Peyer's patch (tissue), 4 donors: Measurements from ENCODE around the gene DAPP1. TPM values are rescaled to one million over a fixed set of nuclear protein-coding genes. Genes with fewer than 3 reads are reported as not detected.

Experiments used
- DNase-seq, 3 donors: peaks; one replicate each; pipeline ENCODE4 v3.0.0-alpha.2; 2017 to 2019
- H3K27ac ChIP-seq, 4 donors: fragments of 200-600 bp; sonication (generic); one replicate each; pipeline ENCODE4 v1.5.1; 2016 to 2019
- H3K27me3 ChIP-seq, 2 donors: fragments of 200-600 bp; sonication (generic); one replicate each; pipeline ENCODE4 v1.5.1; 2019
- H3K36me3 ChIP-seq, 3 donors: fragments of 200-600 bp; sonication (generic); one replicate each; pipeline ENCODE4 v1.5.1; 2016 to 2019
- H3K4me1 ChIP-seq, 4 donors: fragments of 200-600 bp; sonication (generic); one replicate each; pipeline ENCODE4 v1.5.1; 2016 to 2019
- H3K4me3 ChIP-seq, 4 donors: fragments of 200-600 bp; sonication (generic); 1 replicate in 3 of 4; 2 replicates in 1 of 4; pipeline ENCODE4 v1.5.1; 2016 to 2019; ENCODE audit warnings: mild to moderate bottlenecking in 1 of 4
- H3K9me3 ChIP-seq, 4 donors: fragments of 200-600 bp; sonication (generic); one replicate each; pipeline ENCODE4 v1.5.1; 2016 to 2019; ENCODE audit warnings: mild to moderate bottlenecking in 1 of 4
- POLR2A ChIP-seq, 2 donors: fragments of 450-650 bp; IDR thresholded peaks; one replicate each; pipeline ENCODE4 v1.5.1; 2017; ENCODE audit warnings: antibody characterized with exemption in 2 of 2, mild to moderate bottlenecking in 2 of 2, moderate library complexity in 2 of 2
- total RNA-seq, 4 donors: library from RNA; depleted of rRNA; stranded (reverse); fragments of >200 nt; gene quantifications; one replicate each; pipeline ENCODE4 v1.1.0, GENCODE V29; 2016
- TF ChIP-seq, protein P1 (sequence below), 6 experiments: fragments of 450-650 bp in 4 of 6; fragments of 200-600 bp in 2 of 6; sonication (generic) in 1 of 6; IDR thresholded peaks; one replicate each; pipeline ENCODE4 v1.5.1; 2017 to 2019; ENCODE audit warnings: antibody characterized with exemption in 6 of 6, mild to moderate bottlenecking in 3 of 6, moderate library complexity in 1 of 6

DAPP1 gene
- total RNA-seq, 4 donors from 2014 or later = 1.1 to 47.0 (median 5.0) TPM; not detected in 1

DNA sequence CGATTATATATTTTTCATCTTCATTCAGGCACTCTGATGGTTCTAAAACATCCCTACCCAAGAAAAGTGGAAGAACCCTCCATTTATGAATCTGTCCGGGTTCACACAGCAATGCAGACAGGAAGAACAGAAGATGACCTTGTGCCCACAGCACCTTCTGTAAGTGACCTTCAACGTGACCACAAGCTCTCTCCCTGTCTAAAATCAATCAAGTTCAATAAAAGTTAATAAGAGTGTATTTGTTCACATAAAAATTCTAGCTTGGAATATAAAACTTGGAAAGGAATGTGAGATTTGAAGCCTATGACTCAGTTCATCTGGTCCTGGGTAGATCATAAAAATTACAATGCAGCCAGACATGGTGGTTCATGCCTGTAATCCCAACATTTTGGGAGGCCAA is 36.6 kb downstream of the DAPP1 start:
- Histone ChIP-seq H3K27me3 (no peaks in the 10 kb centered on the region), H3K4me1 (peaks cover 0 to 4% (median 0%) of the 10 kb centered on the region in 4 donors), H3K9me3 (no peaks in the 10 kb centered on the region), H3K27ac (no peak overlapping the region), H3K36me3 (no peaks in the 10 kb centered on the region), H3K4me3 (no peak overlapping the region)
- TF ChIP-seq, protein P1, sequence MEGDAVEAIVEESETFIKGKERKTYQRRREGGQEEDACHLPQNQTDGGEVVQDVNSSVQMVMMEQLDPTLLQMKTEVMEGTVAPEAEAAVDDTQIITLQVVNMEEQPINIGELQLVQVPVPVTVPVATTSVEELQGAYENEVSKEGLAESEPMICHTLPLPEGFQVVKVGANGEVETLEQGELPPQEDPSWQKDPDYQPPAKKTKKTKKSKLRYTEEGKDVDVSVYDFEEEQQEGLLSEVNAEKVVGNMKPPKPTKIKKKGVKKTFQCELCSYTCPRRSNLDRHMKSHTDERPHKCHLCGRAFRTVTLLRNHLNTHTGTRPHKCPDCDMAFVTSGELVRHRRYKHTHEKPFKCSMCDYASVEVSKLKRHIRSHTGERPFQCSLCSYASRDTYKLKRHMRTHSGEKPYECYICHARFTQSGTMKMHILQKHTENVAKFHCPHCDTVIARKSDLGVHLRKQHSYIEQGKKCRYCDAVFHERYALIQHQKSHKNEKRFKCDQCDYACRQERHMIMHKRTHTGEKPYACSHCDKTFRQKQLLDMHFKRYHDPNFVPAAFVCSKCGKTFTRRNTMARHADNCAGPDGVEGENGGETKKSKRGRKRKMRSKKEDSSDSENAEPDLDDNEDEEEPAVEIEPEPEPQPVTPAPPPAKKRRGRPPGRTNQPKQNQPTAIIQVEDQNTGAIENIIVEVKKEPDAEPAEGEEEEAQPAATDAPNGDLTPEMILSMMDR (IDR thresholded peaks at IDR 0.05) = no peak
- TF ChIP-seq POLR2A (IDR thresholded peaks at IDR 0.05) = no peak
- DNase-seq = no peak

DNA sequence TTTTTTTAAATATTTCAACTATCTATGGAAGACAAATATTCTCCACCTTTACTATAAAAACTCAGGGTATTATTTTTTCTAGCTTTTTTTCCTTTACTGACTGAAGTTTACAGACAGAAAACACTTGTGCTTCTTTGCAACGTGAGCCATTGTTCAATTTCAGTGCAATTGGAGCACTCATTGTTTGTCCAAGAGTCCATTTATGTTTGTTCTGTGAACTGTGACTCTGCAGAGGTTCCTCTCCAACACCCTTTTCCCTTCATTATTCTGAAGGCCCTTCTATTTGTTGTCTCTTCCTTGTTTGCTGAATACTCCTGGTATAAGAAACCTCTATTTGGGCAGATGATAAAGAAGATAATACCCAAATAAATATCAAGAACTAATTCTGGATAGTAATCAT is 37.4 kb downstream of the DAPP1 start:
- TF ChIP-seq, protein P1 (IDR thresholded peaks at IDR 0.05) = no peak
- no peak for TF ChIP-seq POLR2A (IDR thresholded peaks at IDR 0.05)
- Histone ChIP-seq H3K27me3 (no peaks in the 10 kb centered on the region), H3K4me1 (peaks cover 0 to 4% (median 0%) of the 10 kb centered on the region in 4 donors), H3K27ac (no peak overlapping the region), H3K4me3 (no peak overlapping the region), H3K36me3 (no peaks in the 10 kb centered on the region), H3K9me3 (no peaks in the 10 kb centered on the region)
- no peak for DNase-seq

DNA sequence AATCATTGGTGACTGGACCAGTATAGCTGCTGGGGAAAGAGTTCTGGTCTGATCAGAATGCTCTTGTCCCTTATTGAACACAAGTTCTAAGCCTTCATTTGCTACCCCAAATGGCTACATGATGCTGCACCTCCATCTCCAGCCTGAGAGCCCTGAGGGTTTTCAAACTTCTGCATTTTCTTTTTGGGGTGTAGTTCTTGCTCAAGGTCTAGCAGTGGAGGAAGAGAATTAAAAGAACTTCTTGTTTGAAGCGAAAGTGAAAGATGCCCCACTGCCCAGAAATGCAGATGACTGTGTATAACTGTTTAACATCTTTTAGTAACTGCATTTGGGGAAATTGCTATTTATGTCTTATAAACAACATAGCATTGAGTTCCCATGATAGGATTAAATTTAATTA is 39.1 kb downstream of the DAPP1 start:
- peak overlapping the region in 1 of 4 donors; percentile 36 for H3K27ac ChIP-seq
- TF ChIP-seq, protein P1 (IDR thresholded peaks at IDR 0.05) = no peak
- TF ChIP-seq POLR2A (IDR thresholded peaks at IDR 0.05) = no peak
- no peaks in the 10 kb centered on the region for H3K36me3 ChIP-seq
- no peak for DNase-seq
- H3K4me1 ChIP-seq = peaks cover 0 to 4% (median 0%) of the 10 kb centered on the region in 4 donors
- H3K9me3 ChIP-seq = no peaks in the 10 kb centered on the region
- H3K4me3 ChIP-seq = no peak overlapping the region
- H3K27me3 ChIP-seq = no peaks in the 10 kb centered on the region

DNA sequence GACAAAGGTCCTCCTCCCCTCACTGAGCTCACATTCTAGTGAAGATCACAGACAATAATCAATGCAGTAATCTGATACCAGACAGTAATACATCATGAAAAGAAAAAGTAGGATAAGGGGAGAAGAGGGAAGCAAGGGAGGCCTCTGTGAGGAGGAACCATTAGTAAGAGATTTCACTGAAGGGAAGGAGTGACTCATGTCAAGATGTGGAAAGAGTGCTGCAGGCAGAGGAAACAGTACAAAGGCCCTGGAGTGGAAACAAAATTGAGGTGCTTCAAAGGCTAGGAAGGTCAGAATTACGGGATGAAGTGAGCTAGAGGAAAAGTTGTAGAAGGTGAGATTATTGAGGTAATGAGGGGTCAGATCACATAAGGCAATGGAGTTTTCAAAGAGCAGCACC is 39.5 kb downstream of the DAPP1 start:
- no peak for DNase-seq
- no peaks in the 10 kb centered on the region for H3K9me3 ChIP-seq
- no peaks in the 10 kb centered on the region for H3K27me3 ChIP-seq
- H3K27ac ChIP-seq = peak overlapping the region in 1 of 4 donors; percentile 36
- H3K36me3 ChIP-seq = no peaks in the 10 kb centered on the region
- H3K4me1 ChIP-seq = peaks cover 0 to 4% (median 0%) of the 10 kb centered on the region in 4 donors
- no peak overlapping the region for H3K4me3 ChIP-seq
- no peak for TF ChIP-seq POLR2A (IDR thresholded peaks at IDR 0.05)
- TF ChIP-seq, protein P1 (IDR thresholded peaks at IDR 0.05) = no peak

DNA sequence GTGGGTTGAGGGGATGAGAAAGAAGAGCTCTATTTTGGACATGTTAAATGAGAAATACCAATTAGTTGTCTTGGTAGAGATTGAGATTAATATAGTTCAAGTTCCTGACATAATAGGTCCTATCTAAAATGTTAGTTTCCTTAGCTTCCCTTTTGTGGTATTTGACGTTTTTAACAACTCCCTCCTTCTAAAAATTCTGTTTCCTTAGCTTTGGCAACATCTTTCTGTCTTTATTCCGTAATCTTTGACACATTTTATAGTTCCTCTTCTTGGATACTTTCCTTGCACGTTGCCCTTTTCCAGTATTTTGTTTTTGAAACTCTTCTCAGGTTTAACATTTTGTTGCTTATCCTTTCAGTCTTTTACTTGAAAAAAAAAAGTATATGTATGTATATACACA is 40.7 kb downstream of the DAPP1 start:
- no peak for DNase-seq
- TF ChIP-seq POLR2A (IDR thresholded peaks at IDR 0.05) = no peak
- TF ChIP-seq, protein P1 (IDR thresholded peaks at IDR 0.05) = no peak
- Histone ChIP-seq H3K36me3 (no peaks in the 10 kb centered on the region), H3K4me1 (peaks cover 0 to 4% (median 0%) of the 10 kb centered on the region in 4 donors), H3K4me3 (no peak overlapping the region), H3K9me3 (no peaks in the 10 kb centered on the region), H3K27ac (no peak overlapping the region), H3K27me3 (no peaks in the 10 kb centered on the region)

DNA sequence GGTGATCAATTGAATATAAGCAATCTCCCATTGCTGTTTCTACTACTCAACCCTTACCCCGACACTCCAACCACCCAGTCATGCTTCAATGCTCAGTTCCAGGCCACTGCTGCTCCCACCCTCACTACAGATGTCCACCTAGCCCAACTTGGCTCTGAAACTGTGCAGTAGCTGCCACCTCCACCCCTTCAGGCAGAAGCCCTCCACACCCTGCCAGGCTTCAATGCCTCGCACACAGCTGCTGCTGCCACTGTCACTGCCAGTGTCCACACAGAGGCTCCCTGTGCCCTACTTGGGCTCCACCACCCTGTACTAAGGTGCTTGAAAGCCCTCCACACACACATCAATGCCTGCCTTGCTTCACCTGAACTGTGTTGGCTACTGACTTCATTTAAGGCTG is 43.0 kb downstream of the DAPP1 start:
- no peaks in the 10 kb centered on the region for H3K36me3 ChIP-seq
- no peaks in the 10 kb centered on the region for H3K27me3 ChIP-seq
- no peak overlapping the region for H3K27ac ChIP-seq
- TF ChIP-seq POLR2A (IDR thresholded peaks at IDR 0.05) = no peak
- TF ChIP-seq, protein P1 (IDR thresholded peaks at IDR 0.05) = no peak
- no peak overlapping the region for H3K4me3 ChIP-seq
- peaks cover 0 to 4% (median 0%) of the 10 kb centered on the region in 4 donors for H3K4me1 ChIP-seq
- DNase-seq = no peak
- no peaks in the 10 kb centered on the region for H3K9me3 ChIP-seq
